Measurements from ENCODE around the gene ANKRD6.
A peak's percentile ranks its signal among the peaks of the same experiment; 100 is the strongest.

ANKRD6 gene

DNA sequence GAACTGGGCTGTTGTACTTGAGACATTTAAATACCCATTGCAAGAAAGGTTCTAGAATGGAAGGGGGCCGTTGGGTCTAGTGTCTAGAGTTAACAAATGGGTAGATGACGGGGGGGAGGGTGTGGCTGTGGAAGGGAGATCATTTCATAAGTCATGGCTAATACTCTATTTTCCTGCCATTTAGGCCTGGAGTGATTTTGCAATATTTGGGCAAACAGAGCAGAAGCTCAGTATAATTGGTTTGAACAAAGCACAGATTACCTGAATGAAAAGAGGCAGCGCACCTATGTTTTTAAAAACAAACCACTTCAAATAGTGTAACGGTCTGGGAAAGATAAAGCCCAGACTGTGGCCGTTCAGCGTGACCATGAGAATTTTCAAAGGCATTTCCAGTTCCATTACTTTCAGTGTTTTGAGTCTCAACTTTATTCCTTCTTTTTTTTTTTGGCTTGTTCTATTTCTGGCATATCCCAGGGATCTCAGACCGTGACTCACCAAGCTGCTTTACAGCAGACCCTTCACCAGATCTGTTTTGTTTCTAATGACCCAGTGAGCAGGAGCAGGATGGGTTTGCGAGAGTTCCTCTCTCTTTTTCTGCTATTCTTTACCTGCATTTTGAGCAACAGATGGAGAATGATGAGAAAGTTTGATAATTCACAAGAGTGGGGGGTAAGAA lies 131.9 kb downstream of the ANKRD6 start:
- DNase-seq (ENCODE audit: low spot score), result no peak

DNA sequence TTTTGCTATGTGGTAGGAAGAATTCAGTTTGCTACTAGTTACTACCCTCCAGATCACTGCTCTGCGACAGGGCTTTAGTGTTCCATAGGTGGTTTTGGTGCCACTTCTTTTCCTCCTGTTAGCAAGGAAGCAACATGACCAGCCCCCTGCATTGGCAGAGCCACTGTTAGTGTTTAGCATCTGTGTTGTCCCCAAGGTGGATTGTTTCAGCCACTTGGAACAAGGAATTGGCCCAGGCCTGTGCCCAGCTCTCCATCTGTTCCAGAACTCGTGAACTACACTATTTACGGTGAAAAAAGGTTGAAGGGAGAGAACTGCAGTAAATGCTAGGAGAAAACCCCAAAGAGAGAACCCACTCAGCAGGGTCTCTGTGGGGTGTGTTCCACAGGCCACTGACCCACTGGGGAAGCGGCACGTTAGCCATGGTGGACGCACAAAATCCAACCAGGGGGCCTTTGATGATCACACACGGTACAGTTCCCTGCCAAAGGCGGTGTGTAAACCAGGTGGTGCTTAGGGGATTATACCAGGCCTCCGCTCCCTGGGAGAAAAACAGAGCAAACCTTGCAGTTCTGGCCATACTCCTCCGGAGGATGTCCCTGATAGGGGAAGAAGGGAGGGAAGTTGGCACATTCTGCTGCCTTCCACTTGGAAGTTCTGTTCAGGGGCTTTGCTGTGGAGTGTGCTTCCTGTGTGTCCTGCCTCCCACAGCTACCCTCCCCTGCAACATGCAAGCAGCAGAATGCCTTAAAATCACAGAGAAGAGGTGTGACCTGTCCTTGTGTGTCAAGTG lies 133.3 kb downstream of the ANKRD6 start:
- DNase-seq (ENCODE audit: low spot score), result no peak

DNA sequence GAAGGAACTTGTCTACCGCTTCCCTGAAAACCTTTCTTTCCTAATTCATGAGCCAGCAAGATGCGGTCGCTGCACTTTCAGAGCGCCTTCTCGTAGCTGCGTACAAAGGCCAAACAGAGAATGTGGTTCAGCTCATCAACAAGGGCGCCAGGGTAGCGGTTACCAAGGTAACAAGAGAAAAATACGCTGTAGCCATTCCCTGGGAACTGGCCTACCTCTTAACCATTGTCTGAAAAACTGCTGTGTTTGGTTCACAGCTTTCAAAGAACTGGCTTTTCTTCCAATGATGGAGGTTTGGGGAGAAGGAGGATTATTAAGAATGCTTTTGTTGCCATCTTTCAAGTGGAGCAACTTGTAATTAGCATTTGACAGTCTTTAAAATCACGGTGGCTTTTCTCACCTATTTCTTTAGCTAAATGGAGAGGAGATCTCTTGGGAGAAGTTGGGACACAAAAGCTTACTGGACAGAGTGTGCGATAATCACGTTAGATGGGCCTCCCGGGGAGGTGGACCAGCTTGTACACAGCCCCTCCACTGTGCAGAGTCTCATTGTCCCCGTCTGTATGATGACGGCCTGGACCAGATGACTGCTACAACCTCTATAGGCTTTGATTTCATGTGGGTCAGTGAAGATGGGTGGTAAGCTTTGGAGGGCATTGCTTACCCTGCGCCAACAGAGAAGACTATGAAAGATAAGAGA lies 134.1 kb downstream of the ANKRD6 start:
- no peak for DNase-seq (ENCODE audit: low spot score)

DNA sequence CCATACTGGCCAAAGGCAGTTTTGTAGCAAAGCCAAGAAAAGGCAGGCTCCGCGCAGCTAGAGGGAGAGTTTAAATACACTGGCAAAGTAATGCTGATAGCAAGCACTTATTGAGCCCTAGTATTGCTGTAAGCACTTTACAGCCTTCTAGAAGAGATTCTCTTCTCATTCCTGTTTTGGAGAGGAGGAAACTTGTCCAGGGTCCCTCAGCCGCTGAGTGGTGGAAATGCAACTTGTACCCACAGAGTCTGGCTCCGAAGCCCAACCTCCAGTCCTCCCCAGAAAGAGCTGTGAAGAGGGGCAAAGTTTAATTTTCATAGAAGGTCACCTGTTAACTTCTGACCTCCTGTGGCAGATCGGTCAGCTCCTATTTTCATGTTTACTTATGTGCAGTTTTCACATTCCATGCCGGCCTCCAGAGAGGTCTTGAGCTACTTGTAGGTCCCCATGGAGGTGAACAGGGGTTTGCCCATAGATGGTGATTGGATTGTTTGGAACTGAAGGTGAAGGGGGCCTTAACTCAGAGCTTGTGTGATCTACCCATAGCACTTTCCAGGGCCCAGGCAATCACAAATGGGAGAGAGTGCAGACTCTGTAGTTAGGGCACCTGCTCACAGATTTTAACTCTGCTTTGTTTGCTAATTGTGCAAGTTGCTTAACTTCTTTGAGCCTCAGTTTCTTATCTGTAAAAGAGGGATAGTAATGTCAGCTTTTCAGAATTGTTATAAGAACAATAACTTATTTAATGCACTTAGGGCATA lies 134.9 kb downstream of the ANKRD6 start:
- DNase-seq (ENCODE audit: low spot score), result no peak

DNA sequence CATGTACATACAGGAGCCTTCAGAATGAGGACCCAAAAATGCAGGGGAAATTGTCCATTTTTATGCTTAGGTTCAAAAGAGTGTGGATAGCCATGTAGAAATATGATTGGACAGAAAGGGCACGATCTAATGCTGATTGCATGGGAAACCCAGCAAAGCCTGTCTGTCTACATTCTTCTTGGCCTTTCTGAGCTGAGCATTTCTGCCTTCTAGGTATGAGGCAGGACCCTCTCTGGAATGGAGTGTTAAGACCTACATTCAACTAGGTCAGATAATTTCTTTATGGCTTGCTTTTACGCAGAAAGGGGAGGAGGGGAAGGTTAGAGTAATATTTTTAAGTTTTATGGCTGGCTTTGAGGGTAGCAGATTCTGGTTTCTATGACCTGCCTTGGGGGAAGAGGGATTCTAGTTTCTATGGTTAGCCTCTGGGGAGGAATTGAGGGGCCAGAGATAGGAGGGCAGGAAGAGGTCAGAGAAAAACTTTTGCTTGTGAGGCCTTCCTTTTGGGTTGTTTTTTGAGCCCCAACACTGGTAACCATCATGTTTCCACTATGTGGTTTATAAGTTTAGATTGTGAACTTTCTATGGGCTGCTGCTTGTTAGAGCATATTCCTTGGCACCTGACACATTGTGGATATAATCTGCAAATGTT lies 142.1 kb downstream of the ANKRD6 start:
- DNase-seq (ENCODE audit: low spot score), result no peak

DNA sequence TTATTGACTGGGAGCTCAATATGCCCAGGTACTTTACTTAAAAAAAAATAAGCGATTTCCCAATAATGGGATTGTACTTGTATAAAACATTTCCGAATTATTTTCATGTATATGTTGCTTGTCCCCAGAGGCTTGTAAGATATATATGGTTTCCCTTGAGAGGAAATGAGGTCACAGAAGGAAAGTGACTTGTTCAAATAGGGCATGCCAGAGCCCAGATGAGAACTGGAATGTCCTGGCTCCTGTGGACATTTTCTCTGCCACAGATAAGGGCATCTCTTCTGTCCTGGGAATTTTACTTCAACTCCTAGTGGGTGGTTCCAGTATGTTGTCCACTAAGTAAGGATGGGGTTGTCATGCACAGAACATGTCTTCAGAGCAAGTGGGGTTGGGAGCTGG lies 142.6 kb downstream of the ANKRD6 start:
- DNase-seq (ENCODE audit: low spot score), result peak; percentile 24

DNA sequence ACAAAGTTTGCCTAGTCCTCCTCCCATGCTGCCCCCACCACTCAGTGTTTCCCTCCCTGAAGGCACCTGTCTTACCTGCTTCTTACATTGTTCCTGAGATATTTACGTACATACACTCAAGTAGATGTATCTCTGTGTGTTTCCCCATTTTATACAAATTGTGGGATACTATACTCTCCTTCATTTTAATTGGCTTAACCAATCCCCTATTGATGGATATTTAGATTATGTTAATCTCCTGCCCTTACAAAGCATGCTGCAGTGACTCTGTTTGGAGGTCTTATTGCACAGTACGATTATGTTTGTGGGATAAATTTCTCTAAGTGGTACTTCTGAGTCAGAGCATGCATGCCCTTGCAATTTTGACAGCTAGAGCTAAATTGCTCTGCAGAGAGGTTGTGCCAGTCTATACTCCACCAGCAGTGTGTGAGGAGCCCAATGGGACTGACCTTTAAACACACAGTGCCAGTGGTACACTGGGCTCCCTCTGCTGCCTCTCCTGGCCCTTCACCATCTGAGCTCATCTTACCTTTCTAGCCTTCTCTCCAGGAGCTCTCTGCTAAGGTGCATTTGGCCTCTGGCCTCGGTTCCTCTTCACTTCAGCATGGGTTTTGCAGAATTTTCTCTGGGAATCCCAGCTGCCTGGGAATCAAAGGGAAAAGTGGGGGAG lies 148.2 kb downstream of the ANKRD6 start:
- no peak for DNase-seq (ENCODE audit: low spot score)

DNA sequence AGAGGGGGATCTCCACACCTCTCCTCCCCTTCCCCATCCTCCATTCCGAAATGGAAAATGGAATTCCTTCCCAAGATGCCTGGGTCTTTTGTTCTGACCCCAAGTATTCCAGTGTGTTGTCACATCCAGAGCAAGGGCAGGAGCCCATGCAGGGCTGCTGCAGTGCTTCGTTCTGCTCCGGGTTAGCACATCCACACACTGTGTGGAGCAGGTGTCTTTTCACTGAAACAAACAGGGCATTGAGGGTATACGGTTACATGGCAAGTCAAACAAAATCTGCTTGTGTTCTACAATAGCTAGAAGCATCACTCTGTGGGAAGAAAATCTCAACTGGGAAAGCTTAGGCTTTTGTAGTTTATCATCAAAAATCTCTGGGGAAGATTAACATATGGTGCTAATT lies 148.7 kb downstream of the ANKRD6 start:
- no peak for DNase-seq (ENCODE audit: low spot score)

DNA sequence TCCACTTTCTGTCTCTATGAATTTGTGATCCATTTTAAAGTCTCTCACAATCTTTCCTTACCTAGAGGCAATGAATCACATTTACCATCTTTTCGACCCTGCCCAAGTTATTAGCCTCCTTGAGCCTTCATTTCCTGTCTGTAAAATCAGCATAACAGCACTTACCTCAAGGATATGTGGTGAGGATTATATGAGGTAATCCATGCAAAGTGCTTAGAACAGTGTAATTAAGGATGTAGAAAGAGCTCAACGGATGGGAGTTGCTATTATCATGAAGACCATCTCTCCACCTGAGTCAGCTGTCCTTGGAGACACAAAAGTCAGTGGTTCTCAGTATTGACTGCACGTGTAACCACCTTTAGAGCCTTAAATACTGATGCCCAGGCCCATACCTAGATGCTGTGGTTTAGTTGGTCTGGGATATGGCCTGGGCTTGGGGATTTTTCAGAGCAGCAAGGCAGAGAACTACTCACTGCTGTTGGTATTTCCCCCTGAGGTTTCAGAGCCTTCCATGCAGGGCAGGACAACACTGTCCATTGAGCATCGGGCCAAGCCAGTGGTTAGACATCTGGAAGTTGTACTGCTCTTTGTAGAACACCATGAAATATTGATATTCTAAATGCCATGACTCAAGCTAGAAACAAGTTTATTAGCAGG lies 149.8 kb downstream of the ANKRD6 start:
- DNase-seq (ENCODE audit: low spot score), result no peak

DNA sequence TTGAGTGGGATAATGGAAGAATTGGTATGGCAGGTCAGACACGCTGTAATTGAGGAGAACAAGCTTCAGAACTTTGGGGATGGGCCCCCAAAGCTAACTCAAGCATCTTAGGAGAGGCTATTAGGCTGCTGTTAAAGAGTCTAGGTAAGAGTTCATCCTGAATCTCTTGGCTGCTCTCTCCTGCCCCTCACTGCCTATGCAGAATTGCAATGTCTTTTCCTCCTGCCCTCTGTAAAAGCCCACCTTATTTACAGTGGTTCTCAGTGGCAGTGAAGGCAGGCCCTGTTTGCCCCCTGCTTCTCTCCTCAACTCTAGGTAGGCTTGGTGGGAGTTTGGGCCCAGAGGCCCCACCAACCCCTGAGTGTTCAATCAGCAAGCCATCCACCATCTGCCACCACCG lies 150.6 kb downstream of the ANKRD6 start:
- DNase-seq (ENCODE audit: low spot score), result no peak

DNA sequence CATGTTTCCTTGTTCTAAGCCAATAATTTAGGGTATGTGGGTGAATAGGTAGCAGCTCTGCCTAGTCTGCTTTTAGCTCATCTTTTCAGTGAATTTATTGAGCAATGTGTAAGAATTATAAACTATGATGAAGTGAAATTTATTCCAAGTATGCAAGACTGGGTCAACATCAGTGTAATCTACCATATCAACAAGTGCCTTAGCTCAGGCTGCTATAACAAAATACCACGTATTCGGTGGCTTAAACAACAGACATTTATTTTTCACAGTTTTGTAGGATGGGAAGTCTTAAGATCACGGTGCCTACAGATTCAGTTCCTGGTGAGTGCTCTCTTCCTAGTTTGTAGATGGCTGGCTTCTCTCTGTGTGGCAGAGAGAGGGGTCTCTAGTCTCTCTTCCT lies 151.6 kb downstream of the ANKRD6 start:
- no peak for DNase-seq (ENCODE audit: low spot score)

DNA sequence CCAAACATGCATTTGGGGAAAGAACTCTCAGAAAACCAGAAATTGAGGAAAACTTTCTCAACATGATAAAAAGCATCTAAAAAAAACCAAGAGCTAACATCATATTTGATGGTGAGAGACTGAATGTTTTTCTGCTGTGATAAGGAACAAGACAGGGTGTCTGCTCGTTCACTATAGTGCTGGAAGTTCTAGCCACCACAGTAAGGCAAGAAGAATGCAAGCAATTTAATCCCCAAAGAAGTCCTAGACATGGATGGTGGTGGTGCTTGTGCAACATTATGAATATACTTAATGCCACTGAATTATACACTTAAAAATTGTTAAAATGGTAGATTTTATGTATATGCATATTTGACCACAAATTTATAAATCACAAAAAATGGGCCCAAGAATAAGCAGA lies 152.2 kb downstream of the ANKRD6 start:
- no peak for DNase-seq (ENCODE audit: low spot score)

DNA sequence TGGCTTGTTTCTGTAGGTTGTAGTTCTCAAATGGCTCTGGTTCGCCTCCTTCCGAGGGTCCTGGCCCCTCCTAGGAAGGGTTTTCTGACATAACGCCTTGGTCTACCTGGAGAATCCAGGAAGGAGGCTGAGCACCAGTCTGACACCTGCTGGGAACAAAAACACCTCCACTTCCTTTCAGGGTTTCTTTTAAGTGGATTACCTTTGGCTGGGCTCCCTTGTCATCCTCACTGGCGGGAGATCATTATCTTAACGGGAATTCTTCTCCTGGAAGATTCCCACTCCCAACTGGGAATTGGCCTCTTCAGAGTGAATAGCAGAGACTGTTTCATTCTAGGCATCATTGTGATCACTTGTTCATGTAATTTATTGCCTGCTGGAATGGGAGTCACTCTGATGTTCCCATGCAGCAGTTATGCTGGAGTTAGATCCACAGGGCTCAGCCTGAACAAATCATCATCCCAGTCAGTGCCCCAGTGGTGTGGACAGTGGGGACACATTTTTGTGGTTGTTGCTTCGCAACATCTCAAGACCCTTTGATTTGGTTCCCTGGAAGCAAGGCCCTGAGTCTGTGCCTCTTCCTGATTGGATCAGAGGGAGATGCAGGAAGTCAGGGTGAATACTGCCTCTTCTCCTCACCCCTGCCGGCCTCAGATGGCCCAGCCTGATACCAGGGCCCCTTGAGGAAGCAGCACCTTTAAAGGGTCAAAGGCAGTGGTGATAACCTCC lies 156.5 kb downstream of the ANKRD6 start:
- no peak for DNase-seq (ENCODE audit: low spot score)

DNA sequence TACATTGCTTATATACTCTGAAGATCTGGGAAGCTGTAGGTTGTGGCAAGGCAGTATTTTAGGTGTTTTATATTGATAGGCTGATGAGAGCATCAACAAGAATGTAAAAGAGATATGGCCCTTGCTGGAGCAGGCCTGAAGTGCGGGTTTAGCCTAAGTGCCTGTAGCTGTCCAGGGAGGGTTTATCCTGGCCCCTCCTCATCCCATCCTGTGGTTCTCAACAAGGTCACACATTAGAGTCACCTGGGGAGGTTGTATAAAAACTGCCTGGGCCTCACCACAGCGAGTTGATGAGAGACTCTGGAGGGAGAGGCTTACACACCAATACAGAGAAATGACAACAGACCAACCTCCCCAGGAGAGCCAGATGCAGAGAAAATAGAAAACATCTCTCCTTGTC lies 157.2 kb downstream of the ANKRD6 start:
- no peak for DNase-seq (ENCODE audit: low spot score)

DNA sequence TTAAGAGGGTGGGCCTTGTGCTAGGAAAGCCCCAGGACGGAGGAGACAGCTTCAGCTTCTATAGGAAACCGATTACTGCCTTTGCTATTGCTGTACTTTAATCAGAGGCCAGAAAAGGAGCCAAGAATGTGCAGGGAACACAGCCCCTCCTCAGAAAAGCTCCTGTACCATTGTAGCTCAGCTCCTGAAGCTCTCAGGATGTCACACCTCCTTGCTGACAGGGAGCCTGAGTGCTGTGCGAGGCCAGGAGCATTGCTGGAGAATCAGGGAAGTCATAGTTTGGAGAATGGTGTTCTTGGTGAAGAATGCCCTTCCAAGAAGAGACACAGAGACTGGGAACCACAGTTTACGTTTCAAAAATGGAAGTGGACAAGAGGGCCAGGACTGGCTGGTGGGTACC lies 158.8 kb downstream of the ANKRD6 start:
- no peak for DNase-seq (ENCODE audit: low spot score)

DNA sequence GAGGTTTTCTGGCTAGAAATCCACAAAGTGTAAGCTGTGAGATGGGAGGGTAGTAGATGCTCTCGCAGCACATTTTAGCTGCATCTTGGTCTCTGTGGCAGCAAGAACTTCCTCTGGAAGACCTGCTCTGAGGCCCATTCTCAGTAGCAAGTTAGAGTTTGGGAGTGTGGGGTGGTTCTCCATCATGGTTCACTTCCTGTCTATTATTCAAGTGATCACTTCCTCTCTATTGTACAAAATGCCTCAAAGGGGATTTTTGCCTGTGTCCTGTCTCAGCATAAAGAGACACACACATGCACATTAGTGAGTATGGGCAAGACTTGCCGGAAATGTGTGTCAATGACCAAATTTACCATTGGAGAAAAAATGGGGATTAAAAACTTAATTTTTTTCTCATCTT lies 163.1 kb downstream of the ANKRD6 start:
- DNase-seq (ENCODE audit: low spot score), result peak; percentile 12

DNA sequence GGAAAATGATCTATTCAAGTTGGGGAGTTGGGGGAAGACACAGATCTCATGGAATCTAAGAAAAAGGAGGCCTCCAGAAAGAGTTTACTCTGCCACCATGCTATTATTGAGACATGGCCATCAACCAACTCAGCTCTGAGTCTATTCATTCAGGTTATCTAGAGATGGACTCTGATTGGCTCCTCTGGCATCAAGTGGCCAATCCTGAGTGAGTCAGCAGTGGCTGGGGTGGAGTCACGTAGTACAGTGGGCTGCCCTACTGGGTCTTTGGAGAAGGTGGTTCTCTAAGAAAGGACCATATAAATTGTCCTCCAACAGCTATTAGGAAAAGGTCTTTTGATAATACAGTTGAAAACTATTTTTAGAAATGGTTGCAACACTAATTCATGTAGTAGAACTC lies 163.5 kb downstream of the ANKRD6 start:
- no peak for DNase-seq (ENCODE audit: low spot score)

DNA sequence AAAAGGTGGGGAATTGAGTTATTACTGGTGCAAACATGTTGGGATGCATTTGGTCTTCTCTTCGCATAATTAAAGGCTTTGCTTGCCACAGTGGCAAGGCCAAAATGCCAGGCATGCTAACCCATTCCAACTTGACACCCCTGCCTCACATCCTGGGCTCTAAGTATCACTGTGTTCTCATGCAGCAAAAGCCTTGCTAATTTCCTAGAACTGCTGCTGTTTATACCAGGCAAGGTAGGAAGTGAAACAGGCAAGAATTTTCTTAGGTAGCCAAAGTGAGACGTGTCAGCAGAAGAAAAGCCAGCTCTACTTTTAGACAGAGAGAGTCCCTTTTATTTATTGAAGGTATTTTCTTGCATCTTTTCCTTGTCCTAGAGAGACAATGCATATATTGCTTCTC lies 164.4 kb downstream of the ANKRD6 start:
- DNase-seq (ENCODE audit: low spot score), result no peak

DNA sequence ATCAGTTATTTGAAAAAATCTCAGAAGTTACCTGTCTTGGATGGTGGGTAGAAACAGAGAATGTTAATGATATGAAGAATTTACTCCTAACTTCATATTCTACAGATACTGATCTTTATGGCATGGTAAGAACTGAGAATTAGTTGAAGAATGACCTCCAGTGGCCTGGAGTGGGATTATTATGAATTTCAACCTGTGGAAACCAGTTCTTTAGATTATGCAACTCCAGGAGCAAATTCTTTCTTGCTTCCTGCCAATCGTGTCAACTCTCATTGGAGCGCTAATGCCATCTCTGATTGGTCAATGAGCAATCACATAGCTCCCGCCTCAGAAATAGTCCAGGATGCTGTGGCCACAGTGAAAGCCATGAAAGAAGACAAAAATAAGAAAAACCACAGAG lies 165.0 kb downstream of the ANKRD6 start:
- DNase-seq (ENCODE audit: low spot score), result peak; percentile 16

DNA sequence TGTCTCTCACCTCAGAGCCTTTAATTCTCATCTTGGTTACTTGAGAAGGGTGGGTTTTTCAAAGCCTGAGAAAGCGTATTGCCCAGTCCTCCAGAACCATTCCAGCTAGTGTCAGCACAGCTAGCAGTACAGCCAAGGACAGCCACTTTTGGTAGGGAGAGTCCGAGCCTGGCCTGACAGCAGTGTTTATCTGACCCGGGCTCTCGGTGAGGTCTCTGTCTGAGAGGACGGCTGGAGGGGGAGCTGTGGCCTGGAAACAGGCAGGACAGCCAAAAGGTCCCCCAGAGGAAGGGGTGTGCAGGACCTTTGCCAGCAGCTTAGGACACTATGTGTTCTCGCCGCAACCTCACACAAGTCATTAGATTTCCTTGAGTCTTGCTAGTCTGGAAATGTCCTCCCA lies 166.8 kb downstream of the ANKRD6 start:
- DNase-seq (ENCODE audit: low spot score), result no peak

Measured in kidney capillary endothelial cell (primary cell).